Trophoblast cell (in vitro differentiated cells and primary cell): ENCODE data around the gene SENP6.

Source experiments
- DNase-seq, 2 donors: peaks; one replicate each; pipeline ENCODE4 v3.0.0-alpha.2; 2016
- H2AFZ ChIP-seq: 2 replicates; pipeline ENCODE4 v1.6.1; 2013; ENCODE audit warnings: low read length, moderate library complexity, mild to moderate bottlenecking; ENCODE audit not compliant: insufficient read depth, poor library complexity
- H2AK5ac ChIP-seq: 2 replicates; pipeline ENCODE4 v1.6.1; 2013; ENCODE audit warnings: mild to moderate bottlenecking, low read length
- H2BK120ac ChIP-seq: 2 replicates; pipeline ENCODE4 v1.6.1; 2013; ENCODE audit warnings: low read length, mild to moderate bottlenecking, moderate library complexity; ENCODE audit not compliant: insufficient read depth, poor library complexity
- H2BK12ac ChIP-seq: 2 replicates; pipeline ENCODE4 v1.6.1; 2013; ENCODE audit warnings: mild to moderate bottlenecking, low read length, moderate library complexity
- H2BK5ac ChIP-seq: 2 replicates; pipeline ENCODE4 v1.6.1; 2013; ENCODE audit warnings: low read length, low read depth, moderate library complexity, mild to moderate bottlenecking; ENCODE audit not compliant: poor library complexity
- H3K14ac ChIP-seq: 2 replicates; pipeline ENCODE4 v1.6.1; 2013; ENCODE audit warnings: mild to moderate bottlenecking, low read length
- H3K18ac ChIP-seq: 2 replicates; pipeline ENCODE4 v1.6.1; 2013; ENCODE audit warnings: mild to moderate bottlenecking, low read length
- H3K23ac ChIP-seq: 2 replicates; pipeline ENCODE4 v1.6.1; 2013; ENCODE audit warnings: low read length
- H3K27ac ChIP-seq: 2 replicates; pipeline ENCODE4 v1.5.1; 2013; ENCODE audit warnings: low read depth, mild to moderate bottlenecking, inconsistent platforms, low read length, moderate library complexity
- H3K27me3 ChIP-seq: 2 replicates; pipeline ENCODE4 v1.6.1; 2013; ENCODE audit warnings: inconsistent platforms, mild to moderate bottlenecking, low read length, moderate library complexity; ENCODE audit not compliant: insufficient read depth
- H3K36me3 ChIP-seq, 2 experiments: 1 replicate in 1 of 2; 2 replicates in 1 of 2; pipeline ENCODE4 v1.6.1; 2013; ENCODE audit warnings: low read length in 2 of 2, mild to moderate bottlenecking in 2 of 2, moderate library complexity in 1 of 2; ENCODE audit not compliant: insufficient read depth in 2 of 2, control insufficient read depth in 1 of 2
- H3K4ac ChIP-seq: 2 replicates; pipeline ENCODE4 v1.6.1; 2013; ENCODE audit warnings: low read depth, mild to moderate bottlenecking, low read length, moderate library complexity
- H3K4me1 ChIP-seq, 2 experiments: 1 replicate in 1 of 2; 2 replicates in 1 of 2; pipeline ENCODE4 v1.6.1; 2013; ENCODE audit warnings: low read length in 2 of 2, mild to moderate bottlenecking in 2 of 2, moderate library complexity in 1 of 2; ENCODE audit not compliant: insufficient read depth in 2 of 2, control insufficient read depth in 1 of 2
- H3K4me2 ChIP-seq: 2 replicates; pipeline ENCODE4 v1.6.1; 2013; ENCODE audit warnings: inconsistent platforms, mild to moderate bottlenecking, low read length, moderate library complexity
- H3K4me3 ChIP-seq: 2 replicates; pipeline ENCODE4 v1.5.1; 2013; ENCODE audit warnings: mild to moderate bottlenecking, low read depth, low read length, inconsistent platforms
- H3K79me1 ChIP-seq: one replicate; pipeline ENCODE4 v1.6.1; 2013; ENCODE audit warnings: low read length
- H3K79me2 ChIP-seq: 2 replicates; pipeline ENCODE4 v1.6.1; 2013; ENCODE audit warnings: low read length, mild to moderate bottlenecking; ENCODE audit not compliant: control insufficient read depth, insufficient read depth, poor library complexity
- H3K9ac ChIP-seq: 2 replicates; pipeline ENCODE4 v1.6.1; 2013; ENCODE audit warnings: mild to moderate bottlenecking, low read length
- H3K9me3 ChIP-seq: 2 replicates; pipeline ENCODE4 v1.6.1; 2013; ENCODE audit warnings: low read depth, mild to moderate bottlenecking, control low read depth, inconsistent platforms, low read length; ENCODE audit not compliant: insufficient read depth
- H4K12ac ChIP-seq: 2 replicates; pipeline ENCODE4 v1.6.1; 2013; ENCODE audit warnings: low read depth, mild to moderate bottlenecking, low read length, moderate library complexity
- H4K8ac ChIP-seq: 2 replicates; pipeline ENCODE4 v1.6.1; 2013; ENCODE audit warnings: low read depth, mild to moderate bottlenecking, low read length, moderate library complexity
- H4K91ac ChIP-seq: one replicate; pipeline ENCODE4 v1.6.1; 2013; ENCODE audit warnings: low read depth, mild to moderate bottlenecking, low read length, moderate library complexity
- WGBS: extraction: QIAGEN DNeasy Blood & Tissue Kit; methylation state at CpG from one replicate; pipeline ENCODE4 v1.1.7; 2013; ENCODE audit warnings: missing lambda C conversion rate; ENCODE audit not compliant: insufficient read length, insufficient coverage; ENCODE audit errors: extremely low coverage; 5-methylcytosine and 5-hydroxymethylcytosine counted together

SENP6 gene

DNA sequence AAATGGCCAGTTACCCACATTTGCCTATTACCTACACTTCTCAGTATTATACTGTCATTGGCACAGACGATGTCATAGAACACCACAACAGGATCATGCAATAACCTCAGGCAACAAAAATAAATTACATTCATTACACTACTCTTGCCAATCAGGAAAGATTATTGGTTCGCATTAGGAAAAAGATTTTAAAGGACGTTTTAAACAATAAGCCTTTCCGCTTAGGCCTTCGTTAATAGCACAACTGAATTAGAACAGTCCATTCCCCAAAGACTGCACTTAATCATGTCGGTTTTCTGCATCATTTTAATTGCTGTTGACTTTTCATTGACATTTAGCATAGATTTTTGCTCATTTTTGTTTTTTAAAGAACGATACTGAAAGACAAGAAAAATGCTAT, 912 bp upstream of the SENP6 start:
- no peak overlapping the region for H2AK5ac ChIP-seq
- peaks cover 0 to 2% of the 10 kb centered on the region in 2 experiments for H3K36me3 ChIP-seq
- no peaks in the 10 kb centered on the region for H3K27me3 ChIP-seq
- H4K12ac ChIP-seq, result no peak overlapping the region
- no peak overlapping the region for H2BK5ac ChIP-seq
- no peak overlapping the region for H2BK120ac ChIP-seq
- peaks cover 20% of the 10 kb centered on the region for H3K79me2 ChIP-seq
- H3K9me3 ChIP-seq, result no peaks in the 10 kb centered on the region
- H3K18ac ChIP-seq, result no peak overlapping the region
- no CpG with 5 or more reads among the region's 7 CpGs for WGBS
- no peak overlapping the region for H4K91ac ChIP-seq
- H3K9ac ChIP-seq, result no peak overlapping the region
- H3K4me3 ChIP-seq, result no peak overlapping the region
- peaks cover 3% of the 10 kb centered on the region in 2 experiments for H3K4me1 ChIP-seq
- no peak overlapping the region for H2BK12ac ChIP-seq
- no peak overlapping the region for H3K23ac ChIP-seq
- H3K14ac ChIP-seq, result no peak overlapping the region
- no peak overlapping the region for H4K8ac ChIP-seq
- no peak overlapping the region for H3K4ac ChIP-seq
- no peak for DNase-seq
- H3K27ac ChIP-seq, result no peak overlapping the region
- H3K4me2 ChIP-seq, result no peak overlapping the region
- H2AFZ ChIP-seq, result no peak overlapping the region
- peaks cover 14% of the 10 kb centered on the region for H3K79me1 ChIP-seq

DNA sequence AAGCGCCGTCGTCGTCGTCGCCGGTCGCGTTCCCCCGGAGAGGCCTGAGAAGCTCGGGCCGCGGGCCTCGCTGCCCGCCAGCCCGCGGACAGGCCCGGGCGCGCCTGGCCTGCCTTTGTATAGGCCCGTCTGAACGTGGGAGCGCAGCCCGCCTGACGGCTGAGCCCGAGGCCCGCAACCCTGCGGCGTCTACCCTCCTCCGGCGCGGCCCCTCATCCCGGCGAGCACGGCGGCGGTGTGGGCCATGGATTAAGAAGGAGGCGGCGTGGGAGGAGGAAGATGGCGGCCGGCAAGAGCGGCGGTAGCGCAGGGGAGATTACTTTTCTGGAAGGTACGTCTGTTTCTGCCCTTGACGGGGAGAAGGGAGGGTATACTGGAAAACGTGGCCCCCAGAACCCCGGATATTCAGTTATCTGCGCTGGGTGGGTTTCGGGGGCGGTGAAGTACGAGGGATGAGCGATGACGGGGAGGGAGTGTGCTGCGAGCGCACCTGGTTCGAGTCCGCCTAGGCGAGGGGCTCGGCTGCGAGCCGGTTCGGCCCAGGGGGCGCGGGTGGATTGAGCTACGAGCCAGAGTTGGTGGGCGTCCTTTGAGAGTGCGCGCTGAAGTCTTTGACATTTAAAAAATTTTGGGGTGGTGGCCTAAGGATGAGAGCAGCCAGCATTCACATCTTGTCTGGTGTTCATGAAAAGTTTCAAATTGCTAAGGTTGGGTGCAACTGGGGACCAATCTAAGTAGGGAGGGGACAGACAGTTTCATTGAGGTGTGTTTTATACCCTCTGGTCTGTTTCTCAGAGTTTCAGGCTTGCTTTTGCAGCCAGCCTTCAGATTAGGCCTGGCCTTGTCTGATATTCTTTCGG, 796 bp downstream of the SENP6 start:
- peak overlapping the region; percentile 87 for H3K4me3 ChIP-seq
- no peaks in the 10 kb centered on the region for H3K27me3 ChIP-seq
- no peak overlapping the region for H3K23ac ChIP-seq
- peaks cover 14% of the 10 kb centered on the region for H3K79me1 ChIP-seq
- H3K18ac ChIP-seq, result peak overlapping the region; percentile 97
- H3K4me1 ChIP-seq, result peaks cover 3% of the 10 kb centered on the region in 2 experiments
- peak; percentile 17 to 64 for DNase-seq
- H4K91ac ChIP-seq, result peak overlapping the region; percentile 98
- peak overlapping the region; percentile 99 for H3K4ac ChIP-seq
- peaks cover 0 to 4% of the 10 kb centered on the region in 2 experiments for H3K36me3 ChIP-seq
- peaks cover 24% of the 10 kb centered on the region for H3K79me2 ChIP-seq
- peak overlapping the region; percentile 76 for H2AK5ac ChIP-seq
- H3K27ac ChIP-seq, result peak overlapping the region; percentile 99
- H4K8ac ChIP-seq, result peak overlapping the region; percentile 98
- peak overlapping the region; percentile 98 for H2BK5ac ChIP-seq
- peak overlapping the region; percentile 25 for H2BK12ac ChIP-seq
- peak overlapping the region; percentile 95 for H3K14ac ChIP-seq
- H2AFZ ChIP-seq, result peak overlapping the region; percentile 95
- no CpG with 5 or more reads among the region's 70 CpGs for WGBS
- peak overlapping the region; percentile 93 for H3K9ac ChIP-seq
- no peaks in the 10 kb centered on the region for H3K9me3 ChIP-seq
- peak overlapping the region; percentile 70 for H3K4me2 ChIP-seq
- H4K12ac ChIP-seq, result peak overlapping the region; percentile 97
- peak overlapping the region; percentile 97 for H2BK120ac ChIP-seq

DNA sequence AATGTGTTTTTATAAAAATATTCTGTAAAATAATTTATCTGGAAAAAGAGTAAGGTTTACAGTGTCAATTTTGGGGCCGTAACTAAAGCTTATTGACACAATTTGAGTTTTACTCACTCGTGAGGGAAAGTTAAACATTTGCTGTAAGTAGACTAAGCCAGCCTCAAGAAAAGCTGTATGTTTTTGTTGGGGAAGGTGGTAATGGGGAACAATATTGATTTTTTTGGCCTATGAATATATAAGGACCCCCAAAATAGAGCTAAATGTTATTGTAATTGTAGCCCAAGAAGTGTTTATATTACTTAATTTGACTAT, 1.4 kb downstream of the SENP6 start:
- no peaks in the 10 kb centered on the region for H3K27me3 ChIP-seq
- peak overlapping the region; percentile 87 for H3K4me3 ChIP-seq
- H3K27ac ChIP-seq, result no peak overlapping the region
- no CpG with 5 or more reads among the region's 2 CpGs for WGBS
- no peak overlapping the region for H2BK12ac ChIP-seq
- DNase-seq, result no peak
- no peak overlapping the region for H2BK120ac ChIP-seq
- H3K9ac ChIP-seq, result no peak overlapping the region
- H4K8ac ChIP-seq, result no peak overlapping the region
- H3K9me3 ChIP-seq, result no peaks in the 10 kb centered on the region
- H3K14ac ChIP-seq, result no peak overlapping the region
- no peak overlapping the region for H4K12ac ChIP-seq
- H3K79me2 ChIP-seq, result peaks cover 25% of the 10 kb centered on the region
- peak overlapping the region; percentile 99 for H3K4ac ChIP-seq
- H3K23ac ChIP-seq, result no peak overlapping the region
- H4K91ac ChIP-seq, result no peak overlapping the region
- no peak overlapping the region for H2BK5ac ChIP-seq
- H3K4me2 ChIP-seq, result peak overlapping the region; percentile 70
- H3K18ac ChIP-seq, result no peak overlapping the region
- peaks cover 0 to 4% of the 10 kb centered on the region in 2 experiments for H3K36me3 ChIP-seq
- no peak overlapping the region for H2AK5ac ChIP-seq
- H3K4me1 ChIP-seq, result peaks cover 3% of the 10 kb centered on the region in 2 experiments
- no peak overlapping the region for H2AFZ ChIP-seq
- peaks cover 14% of the 10 kb centered on the region for H3K79me1 ChIP-seq

DNA sequence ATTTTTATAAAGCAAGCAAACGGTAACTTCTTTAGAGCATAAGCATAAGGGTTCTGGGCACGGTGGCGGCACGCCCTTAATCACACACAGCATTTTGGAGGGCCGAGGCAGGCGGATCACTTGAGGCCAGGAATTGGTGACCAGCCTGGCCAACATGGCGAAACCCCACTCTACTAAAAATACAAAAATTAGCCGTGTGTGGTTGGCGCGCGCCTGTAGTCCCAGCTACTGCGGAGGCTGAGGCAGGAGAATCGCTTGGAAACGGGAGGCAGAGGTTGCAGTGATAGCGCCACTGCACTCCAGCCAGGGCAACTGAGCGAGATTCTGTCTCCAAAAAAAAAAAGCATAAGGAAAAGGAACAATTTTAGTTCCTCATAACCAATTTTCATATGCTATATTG, 2.6 kb downstream of the SENP6 start:
- no CpG with 5 or more reads among the region's 16 CpGs for WGBS
- Histone ChIP-seq H3K79me1 (peaks cover 14% of the 10 kb centered on the region), H3K9me3 (no peaks in the 10 kb centered on the region), H3K27ac (no peak overlapping the region), H2AFZ (no peak overlapping the region), H2BK12ac (no peak overlapping the region), H3K4me2 (peak overlapping the region; percentile 47), H3K9ac (no peak overlapping the region), H3K4me3 (no peak overlapping the region), H4K91ac (no peak overlapping the region), H3K79me2 (peaks cover 27% of the 10 kb centered on the region), H3K14ac (no peak overlapping the region), H3K4me1 (peaks cover 3 to 5% of the 10 kb centered on the region in 2 experiments), H3K36me3 (peaks cover 0 to 4% of the 10 kb centered on the region in 2 experiments), H3K18ac (no peak overlapping the region), H3K27me3 (no peaks in the 10 kb centered on the region), H2AK5ac (no peak overlapping the region), H3K4ac (peak overlapping the region; percentile 95), H2BK5ac (no peak overlapping the region), H4K8ac (no peak overlapping the region), H3K23ac (no peak overlapping the region), H4K12ac (no peak overlapping the region), H2BK120ac (no peak overlapping the region)
- DNase-seq, result no peak
